ENCODE data around the gene STX1A.

DNA sequence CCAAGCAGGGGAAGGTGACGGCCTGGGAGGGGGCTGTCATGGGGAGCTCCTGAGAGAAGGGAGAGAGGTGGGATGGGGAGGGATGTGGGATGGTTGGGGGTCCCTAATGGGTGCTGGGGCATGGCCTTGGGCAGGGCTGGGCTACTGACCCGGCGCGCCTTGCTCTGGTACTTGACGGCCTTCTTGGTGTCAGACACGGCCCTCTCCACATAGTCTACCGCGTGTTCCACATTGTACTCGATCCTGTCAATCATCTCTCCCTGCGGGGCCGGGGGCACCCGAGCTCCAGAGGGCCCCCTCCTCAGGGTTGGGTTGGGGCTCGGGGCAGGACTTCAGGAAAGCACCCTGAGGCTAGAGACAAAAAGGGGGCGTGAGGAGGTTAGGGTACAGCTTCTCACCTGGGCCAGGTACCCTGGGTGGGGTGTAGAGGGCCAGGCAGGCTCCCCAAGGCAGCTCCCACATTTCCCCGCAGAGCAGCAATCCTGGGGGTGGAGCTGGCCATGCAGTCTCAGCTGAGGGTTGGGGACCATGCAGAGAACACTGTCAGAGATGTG is 18.8 kb downstream of the STX1A start:
- TF ChIP-seq POLR2AphosphoS5 (IDR thresholded peaks at IDR 0.05; ENCODE audit: low read depth, low read length) = no peak
- TF ChIP-seq BRCA1 (IDR thresholded peaks at IDR 0.05; ENCODE audit: low read depth, low read length) = no peak

Data from H1 (cell line).